GM13976 (cell line): ENCODE results near the gene B4GALT1.

Source experiments
- DNase-seq: peaks from one replicate; pipeline ENCODE4 v3.0.0; 2012; ENCODE audit warnings: low spot score
- in situ Hi-C: fragments of 300-500 bp; cut with MboI; formaldehyde crosslinking; loops from one replicate; pipeline ENCODE4 v1.12.0; 2022; ENCODE audit warnings: low sequenced_read_pairs, mixed read lengths, inconsistent platforms; ENCODE audit not compliant: unreplicated experiment
- TF ChIP-seq, protein P1 (sequence below): IDR thresholded peaks from 2 replicates; pipeline ENCODE4 v1.5.1; 2012; ENCODE audit warnings: borderline replicate concordance, mild to moderate bottlenecking; ENCODE audit not compliant: insufficient read depth; ENCODE audit errors: extremely low read depth, missing control alignments, control extremely low read depth

B4GALT1 gene

DNA sequence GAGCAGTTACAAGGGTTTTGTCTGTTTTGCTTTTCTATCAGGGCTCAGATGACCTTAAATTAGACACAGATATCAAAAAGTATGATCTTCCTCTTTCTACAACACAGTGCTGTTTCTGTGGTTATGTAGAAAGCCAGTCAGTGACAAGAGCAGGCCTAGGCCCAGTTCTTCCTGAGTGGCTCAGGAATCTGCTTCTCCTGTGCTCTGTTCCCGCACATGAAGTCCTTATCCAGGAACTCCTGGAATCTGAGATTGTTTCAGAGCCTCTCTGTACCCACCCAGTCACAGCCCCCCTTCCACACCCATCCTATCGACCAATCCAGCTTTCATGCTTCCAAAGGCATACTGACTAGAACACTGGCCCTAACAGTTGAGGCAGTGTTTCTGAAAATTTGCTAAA lies 50.3 kb downstream of the B4GALT1 start:
- no peak for DNase-seq

DNA sequence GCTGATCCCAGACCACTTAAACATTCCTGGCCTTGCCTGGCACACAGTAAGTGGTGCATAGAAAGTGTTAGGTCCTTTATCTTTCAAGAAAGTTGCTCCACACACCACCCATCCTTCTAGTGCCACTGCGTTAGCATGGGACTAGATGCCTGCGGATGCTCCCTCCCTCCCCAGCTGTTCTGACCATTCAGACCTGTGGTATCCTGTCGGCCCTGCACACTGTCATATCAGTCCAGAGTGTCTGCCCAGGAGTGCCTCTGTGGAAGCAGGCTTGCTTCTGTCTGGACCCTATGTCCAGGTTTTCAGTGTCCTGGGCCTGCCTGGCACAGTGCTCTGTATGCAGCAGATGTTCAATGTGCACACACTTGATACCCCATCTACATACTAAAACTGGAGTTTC lies 52.4 kb downstream of the B4GALT1 start:
- in situ Hi-C loops, result no loop called here
- DNase-seq, result no peak
- TF ChIP-seq, protein P1, sequence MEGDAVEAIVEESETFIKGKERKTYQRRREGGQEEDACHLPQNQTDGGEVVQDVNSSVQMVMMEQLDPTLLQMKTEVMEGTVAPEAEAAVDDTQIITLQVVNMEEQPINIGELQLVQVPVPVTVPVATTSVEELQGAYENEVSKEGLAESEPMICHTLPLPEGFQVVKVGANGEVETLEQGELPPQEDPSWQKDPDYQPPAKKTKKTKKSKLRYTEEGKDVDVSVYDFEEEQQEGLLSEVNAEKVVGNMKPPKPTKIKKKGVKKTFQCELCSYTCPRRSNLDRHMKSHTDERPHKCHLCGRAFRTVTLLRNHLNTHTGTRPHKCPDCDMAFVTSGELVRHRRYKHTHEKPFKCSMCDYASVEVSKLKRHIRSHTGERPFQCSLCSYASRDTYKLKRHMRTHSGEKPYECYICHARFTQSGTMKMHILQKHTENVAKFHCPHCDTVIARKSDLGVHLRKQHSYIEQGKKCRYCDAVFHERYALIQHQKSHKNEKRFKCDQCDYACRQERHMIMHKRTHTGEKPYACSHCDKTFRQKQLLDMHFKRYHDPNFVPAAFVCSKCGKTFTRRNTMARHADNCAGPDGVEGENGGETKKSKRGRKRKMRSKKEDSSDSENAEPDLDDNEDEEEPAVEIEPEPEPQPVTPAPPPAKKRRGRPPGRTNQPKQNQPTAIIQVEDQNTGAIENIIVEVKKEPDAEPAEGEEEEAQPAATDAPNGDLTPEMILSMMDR, result no peak

More for the DNA sequence above, 50.3 kb downstream of the B4GALT1 start:
- TF ChIP-seq, protein P1, result no peak
- in situ Hi-C loops, result no loop called here

DNA sequence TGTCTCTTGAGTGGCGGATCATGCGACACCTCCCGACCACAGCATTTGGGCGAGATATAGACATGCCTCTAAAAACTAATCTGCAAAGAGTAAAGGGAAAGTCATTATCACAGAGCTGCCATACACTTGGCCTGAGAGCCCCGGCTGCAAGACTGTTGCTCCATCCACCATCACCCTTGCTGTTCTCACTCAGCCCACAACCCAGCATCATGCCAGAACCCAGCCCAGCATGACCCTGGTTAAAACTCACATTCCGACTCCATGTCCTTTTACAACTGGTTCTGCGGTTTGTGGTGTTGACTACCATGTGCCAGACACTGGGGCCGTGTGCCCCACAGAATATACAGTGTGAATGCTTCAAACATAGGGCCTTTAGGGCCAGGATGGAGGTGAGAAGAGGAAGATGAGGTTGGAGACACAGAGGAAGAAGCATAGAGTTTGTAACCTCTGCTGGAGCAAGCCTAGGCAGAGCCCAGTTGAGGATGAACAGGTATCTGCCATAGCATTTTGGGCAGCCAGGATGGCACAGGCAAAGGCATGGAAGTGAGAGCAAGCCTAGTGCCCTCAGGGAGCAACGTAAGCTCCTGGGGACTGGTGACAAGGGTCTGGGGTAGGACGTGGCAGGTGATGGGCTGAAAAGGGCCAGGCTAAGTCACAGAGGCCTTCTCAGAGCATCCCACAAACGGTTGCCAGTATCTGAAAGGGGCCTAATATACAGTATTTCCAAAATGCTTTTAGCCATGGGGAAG lies 53.2 kb downstream of the B4GALT1 start:
- TF ChIP-seq, protein P1, result no peak
- in situ Hi-C loops, result no loop called here
- no peak for DNase-seq

DNA sequence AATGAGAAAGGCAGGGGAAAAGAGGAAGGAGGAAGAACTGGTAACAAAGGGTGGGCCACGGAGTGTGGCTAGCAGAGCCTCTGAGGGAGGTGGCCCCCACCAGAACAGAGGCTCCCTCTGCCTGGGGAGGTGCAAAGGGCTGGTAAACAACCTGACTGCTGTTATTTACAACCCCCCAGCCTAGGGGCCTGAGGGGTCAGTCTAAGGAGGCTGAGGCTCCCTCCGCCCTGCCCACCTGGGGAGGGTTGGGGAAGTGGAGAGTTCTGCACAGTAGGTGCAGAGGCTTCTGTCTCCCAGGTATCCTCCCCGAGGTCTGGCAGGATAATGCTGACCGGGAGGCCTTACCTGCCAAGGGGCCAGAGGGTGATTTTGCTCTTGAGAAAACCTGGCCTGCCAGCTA lies 55.0 kb downstream of the B4GALT1 start:
- TF ChIP-seq, protein P1, result no peak
- in situ Hi-C loops, result no loop called here
- DNase-seq, result no peak

DNA sequence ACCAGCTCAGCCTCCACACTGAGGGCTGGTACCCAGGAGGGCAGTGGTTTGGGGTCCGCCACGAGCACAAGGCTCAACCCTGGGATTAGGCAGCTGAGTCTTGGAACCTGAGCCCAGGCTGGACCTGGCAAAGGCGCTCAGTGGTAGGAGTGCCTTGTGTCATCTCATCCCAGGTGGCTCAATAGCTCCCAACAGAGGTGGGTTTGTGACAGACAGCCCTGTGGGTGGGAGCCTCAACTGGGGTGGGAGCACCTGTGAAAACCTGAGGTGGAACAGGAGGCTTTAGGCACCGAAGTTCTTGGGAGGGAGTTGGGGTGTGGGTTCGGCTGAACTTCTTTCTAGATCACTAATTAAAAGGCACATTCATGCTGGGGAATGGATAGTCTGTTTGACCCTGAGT lies 55.5 kb downstream of the B4GALT1 start:
- no peak for DNase-seq
- TF ChIP-seq, protein P1, result no peak
- in situ Hi-C loops, result no loop called here

DNA sequence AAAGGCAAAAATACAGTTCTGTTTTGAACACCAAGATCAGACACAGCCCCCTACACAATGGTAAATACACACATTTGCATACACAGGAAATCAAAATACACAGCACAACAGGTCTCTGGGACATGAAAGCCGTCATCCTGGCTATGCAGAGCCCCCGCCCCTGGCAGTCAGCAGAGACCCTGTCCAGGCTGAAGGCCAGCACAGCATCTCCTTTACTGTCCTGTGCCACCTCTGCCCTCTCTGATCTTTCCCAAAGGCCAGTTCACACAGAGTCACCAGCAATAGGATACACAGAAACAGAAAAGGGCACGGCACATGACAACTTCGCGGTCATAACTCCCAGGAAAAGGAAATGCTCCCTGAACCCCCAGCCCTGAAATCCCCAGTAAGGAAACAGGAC lies 56.5 kb downstream of the B4GALT1 start:
- TF ChIP-seq, protein P1, result no peak
- in situ Hi-C loops, result no loop called here
- DNase-seq, result no peak
